Measurements from ENCODE around the gene CACNA2D3. TPM values are rescaled to one million over a fixed set of nuclear protein-coding genes. Genes with fewer than 3 reads are reported as not detected.

Gene CACNA2D3
- total RNA-seq, 2 donors from 2014 or later = 1.1 to 5.9 TPM

DNA sequence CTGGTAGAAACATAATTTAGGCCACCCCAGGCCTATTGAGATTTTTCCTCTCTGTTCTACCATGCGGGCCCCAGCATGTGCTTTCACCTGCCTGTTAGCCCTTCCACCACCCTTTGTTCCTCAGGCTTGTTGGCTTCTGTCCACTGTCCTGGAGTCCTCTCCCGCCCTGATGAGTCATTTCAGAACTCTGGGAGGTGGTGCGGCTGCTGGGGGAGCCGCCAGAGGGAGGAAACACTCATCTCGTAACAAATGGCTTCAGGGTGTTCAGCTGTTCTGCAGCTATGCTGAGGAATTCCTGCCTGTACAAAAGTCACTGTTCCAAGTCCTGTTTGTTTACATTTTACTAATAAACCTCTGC is 769.2 kb downstream of the CACNA2D3 start:
- Histone ChIP-seq H3K9me3 (no peaks in the 10 kb centered on the region), H3K4me3 (no peak overlapping the region), H3K36me3 (no peaks in the 10 kb centered on the region), H3K27me3 (replicated peaks; ENCODE audit: insufficient read depth) (no peaks in the 10 kb centered on the region), H3K4me1 (replicated peaks) (peaks cover 3% of the 10 kb centered on the region), H3K27ac (peak overlapping the region; percentile 45 to 48)
- WGBS = 5% methylated on average over 5 of the region's 5 CpGs
- TF ChIP-seq, protein P1, sequence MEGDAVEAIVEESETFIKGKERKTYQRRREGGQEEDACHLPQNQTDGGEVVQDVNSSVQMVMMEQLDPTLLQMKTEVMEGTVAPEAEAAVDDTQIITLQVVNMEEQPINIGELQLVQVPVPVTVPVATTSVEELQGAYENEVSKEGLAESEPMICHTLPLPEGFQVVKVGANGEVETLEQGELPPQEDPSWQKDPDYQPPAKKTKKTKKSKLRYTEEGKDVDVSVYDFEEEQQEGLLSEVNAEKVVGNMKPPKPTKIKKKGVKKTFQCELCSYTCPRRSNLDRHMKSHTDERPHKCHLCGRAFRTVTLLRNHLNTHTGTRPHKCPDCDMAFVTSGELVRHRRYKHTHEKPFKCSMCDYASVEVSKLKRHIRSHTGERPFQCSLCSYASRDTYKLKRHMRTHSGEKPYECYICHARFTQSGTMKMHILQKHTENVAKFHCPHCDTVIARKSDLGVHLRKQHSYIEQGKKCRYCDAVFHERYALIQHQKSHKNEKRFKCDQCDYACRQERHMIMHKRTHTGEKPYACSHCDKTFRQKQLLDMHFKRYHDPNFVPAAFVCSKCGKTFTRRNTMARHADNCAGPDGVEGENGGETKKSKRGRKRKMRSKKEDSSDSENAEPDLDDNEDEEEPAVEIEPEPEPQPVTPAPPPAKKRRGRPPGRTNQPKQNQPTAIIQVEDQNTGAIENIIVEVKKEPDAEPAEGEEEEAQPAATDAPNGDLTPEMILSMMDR (IDR thresholded peaks at IDR 0.05) = peak in 3 of 4 experiments; percentile 20 to 71 (median 64)
- TF ChIP-seq POLR2A (IDR thresholded peaks at IDR 0.05) (no peak), POLR2AphosphoS5 (IDR thresholded peaks at IDR 0.05) (peak; percentile 94)
- DNase-seq (ENCODE audit: low spot score) = peak; percentile 92
- intact Hi-C loops (cut with DNase I) = loop anchor here (5.0 kb wide), 1 partner anchor 61 kb away; no protein-coding TSS in a partner anchor

DNA sequence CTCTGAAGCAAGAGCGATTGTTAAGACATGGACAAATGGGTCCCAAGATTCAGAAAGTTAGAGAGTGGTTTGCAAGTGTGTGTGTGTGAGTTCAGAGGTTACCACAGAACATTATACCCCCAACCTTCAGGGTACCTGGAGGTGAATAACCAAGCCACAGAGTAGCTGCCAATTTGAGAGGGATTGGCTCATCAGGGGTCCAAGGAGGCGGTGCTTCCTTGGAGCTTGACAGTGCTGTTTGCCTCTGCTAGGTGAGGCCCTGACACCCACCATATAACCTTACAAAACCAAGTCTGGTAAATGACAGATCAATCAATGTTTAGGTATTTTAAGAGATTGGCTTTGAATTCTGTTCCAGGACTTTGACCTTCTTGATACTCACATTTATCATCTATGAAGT is 769.8 kb downstream of the CACNA2D3 start:
- peak overlapping the region in 1 of 2 donors; percentile 45 for H3K27ac ChIP-seq
- no peak for TF ChIP-seq POLR2AphosphoS5 (IDR thresholded peaks at IDR 0.05)
- TF ChIP-seq, protein P1 (IDR thresholded peaks at IDR 0.05) = no peak
- no peak for TF ChIP-seq POLR2A (IDR thresholded peaks at IDR 0.05)

DNA sequence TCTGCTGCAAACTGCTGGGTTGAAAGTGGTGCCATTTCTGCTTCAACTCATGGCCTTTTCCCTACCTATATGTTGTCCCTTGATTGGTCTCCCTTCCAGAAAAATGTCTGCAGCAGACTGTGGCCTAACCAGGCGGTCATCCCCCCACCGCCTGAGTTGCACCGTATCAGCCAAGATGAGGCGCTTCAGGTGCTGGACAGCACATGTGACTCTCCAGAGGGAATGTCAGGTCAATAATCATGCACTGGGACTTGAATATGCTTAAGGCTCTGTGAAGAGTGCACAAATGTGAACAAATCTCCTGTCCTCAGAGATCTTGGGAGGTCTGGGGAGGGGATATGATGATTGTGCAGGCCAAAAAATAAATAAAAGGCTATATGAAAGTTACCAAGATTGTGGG is 773.3 kb downstream of the CACNA2D3 start:
- Histone ChIP-seq H3K4me3 (no peak overlapping the region), H3K27ac (no peak overlapping the region), H3K9me3 (no peaks in the 10 kb centered on the region), H3K4me1 (replicated peaks) (peaks cover 3% of the 10 kb centered on the region), H3K36me3 (no peaks in the 10 kb centered on the region), H3K27me3 (replicated peaks; ENCODE audit: insufficient read depth) (no peaks in the 10 kb centered on the region)
- intact Hi-C loops (cut with DNase I) = no loop called here
- TF ChIP-seq POLR2A (IDR thresholded peaks at IDR 0.05) = no peak
- TF ChIP-seq, protein P1 (IDR thresholded peaks at IDR 0.05) = no peak
- no peak for TF ChIP-seq POLR2AphosphoS5 (IDR thresholded peaks at IDR 0.05)
- DNase-seq (ENCODE audit: low spot score) = no peak
- 100% methylated on average over 4 of the region's 4 CpGs for WGBS

More for the DNA sequence above, 769.8 kb downstream of the CACNA2D3 start:
- no peaks in the 10 kb centered on the region for H3K36me3 ChIP-seq
- no peaks in the 10 kb centered on the region for H3K27me3 ChIP-seq (replicated peaks; ENCODE audit: insufficient read depth)
- peaks cover 3% of the 10 kb centered on the region for H3K4me1 ChIP-seq (replicated peaks)
- H3K9me3 ChIP-seq = no peaks in the 10 kb centered on the region
- no peak overlapping the region for H3K4me3 ChIP-seq
- 89% methylated on average over 2 of the region's 2 CpGs for WGBS
- DNase-seq (ENCODE audit: low spot score) = no peak
- intact Hi-C loops (cut with DNase I) = loop anchor here (5.0 kb wide), 1 partner anchor 60 kb away; no protein-coding TSS in a partner anchor

DNA sequence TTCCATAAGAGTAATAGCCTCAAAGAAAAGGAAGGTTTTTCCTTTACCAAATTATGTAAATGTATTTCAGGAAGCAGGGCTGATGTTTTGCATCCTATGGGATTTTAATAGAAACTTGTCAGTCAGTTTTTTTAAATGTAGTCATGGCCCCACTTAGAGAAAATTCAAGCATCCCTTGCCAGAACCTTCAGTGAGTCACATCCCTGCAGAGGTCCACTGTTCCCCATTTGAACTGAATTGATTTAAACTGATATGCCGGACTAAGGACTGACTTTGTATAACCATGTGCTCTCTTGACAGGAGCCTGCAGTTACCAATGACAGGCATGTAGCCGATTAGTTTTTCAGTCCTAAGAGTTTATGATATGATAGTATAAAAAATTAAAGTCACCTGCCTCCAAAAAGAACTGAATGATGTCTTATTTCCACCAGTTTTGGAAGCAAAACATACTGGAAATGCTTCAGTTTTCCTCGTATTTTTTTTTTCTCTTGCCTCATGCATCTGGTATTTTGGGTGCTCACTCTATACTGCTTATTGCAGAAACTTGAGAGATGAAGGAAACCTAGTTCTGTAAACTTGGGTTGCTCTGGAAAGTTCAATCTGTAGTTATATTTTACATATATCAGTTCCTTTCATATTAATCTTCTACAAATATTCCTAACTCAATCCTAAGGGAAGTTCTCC is 774.8 kb downstream of the CACNA2D3 start:
- H3K4me3 ChIP-seq = no peak overlapping the region
- no peak for TF ChIP-seq POLR2A (IDR thresholded peaks at IDR 0.05)
- TF ChIP-seq, protein P1 (IDR thresholded peaks at IDR 0.05) = no peak
- TF ChIP-seq POLR2AphosphoS5 (IDR thresholded peaks at IDR 0.05) = no peak
- no peaks in the 10 kb centered on the region for H3K4me1 ChIP-seq (replicated peaks)
- intact Hi-C loops (cut with DNase I) = no loop called here
- no peaks in the 10 kb centered on the region for H3K9me3 ChIP-seq
- 87% methylated on average over 3 of the region's 3 CpGs for WGBS
- H3K36me3 ChIP-seq = no peaks in the 10 kb centered on the region
- no peaks in the 10 kb centered on the region for H3K27me3 ChIP-seq (replicated peaks; ENCODE audit: insufficient read depth)
- DNase-seq (ENCODE audit: low spot score) = no peak
- H3K27ac ChIP-seq = no peak overlapping the region

DNA sequence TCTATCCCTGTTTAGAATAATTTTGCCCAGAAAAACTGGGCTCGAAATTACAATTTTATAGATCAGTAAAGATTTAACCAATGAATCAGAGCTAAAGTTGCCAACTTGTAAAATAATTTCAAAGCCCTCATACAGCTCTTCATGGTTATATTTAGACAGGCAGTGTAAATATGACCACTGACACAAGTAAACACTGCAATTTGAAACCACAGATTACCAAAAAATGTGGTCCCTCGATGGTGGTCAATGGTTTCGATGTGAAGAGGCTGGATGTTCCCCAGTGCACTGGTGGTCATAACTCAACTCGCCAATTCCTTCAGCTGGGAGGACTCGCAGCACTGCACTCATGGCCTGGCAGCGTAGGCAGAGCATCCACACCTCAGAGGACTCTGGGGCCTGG is 776.9 kb downstream of the CACNA2D3 start:
- Histone ChIP-seq H3K9me3 (no peaks in the 10 kb centered on the region), H3K4me1 (replicated peaks) (no peaks in the 10 kb centered on the region), H3K36me3 (no peaks in the 10 kb centered on the region), H3K27me3 (replicated peaks; ENCODE audit: insufficient read depth) (no peaks in the 10 kb centered on the region), H3K27ac (no peak overlapping the region), H3K4me3 (no peak overlapping the region)
- 56% methylated on average over 6 of the region's 6 CpGs for WGBS
- DNase-seq (ENCODE audit: low spot score) = no peak
- TF ChIP-seq POLR2AphosphoS5 (IDR thresholded peaks at IDR 0.05) = no peak
- no peak for TF ChIP-seq POLR2A (IDR thresholded peaks at IDR 0.05)
- TF ChIP-seq, protein P1 (IDR thresholded peaks at IDR 0.05) = no peak
- intact Hi-C loops (cut with DNase I) = no loop called here
